GM18499 (cell line): ENCODE measurements around the gene NKAIN4.
A peak's percentile ranks its signal among the peaks of the same experiment; 100 is the strongest.
"Not testable (repeated sequence)": the region's sequence is repeated elsewhere in the genome, so short reads cannot be mapped to it uniquely, and the experiment has no call there.

Experiments used
- ATAC-seq: cut with Tn5 transposase; IDR thresholded peaks from one replicate; pipeline ENCODE4 v1.9.1; 2021; ENCODE audit warnings: moderate number of reproducible peaks; ENCODE audit not compliant: insufficient read depth, unreplicated experiment

NKAIN4 gene

DNA sequence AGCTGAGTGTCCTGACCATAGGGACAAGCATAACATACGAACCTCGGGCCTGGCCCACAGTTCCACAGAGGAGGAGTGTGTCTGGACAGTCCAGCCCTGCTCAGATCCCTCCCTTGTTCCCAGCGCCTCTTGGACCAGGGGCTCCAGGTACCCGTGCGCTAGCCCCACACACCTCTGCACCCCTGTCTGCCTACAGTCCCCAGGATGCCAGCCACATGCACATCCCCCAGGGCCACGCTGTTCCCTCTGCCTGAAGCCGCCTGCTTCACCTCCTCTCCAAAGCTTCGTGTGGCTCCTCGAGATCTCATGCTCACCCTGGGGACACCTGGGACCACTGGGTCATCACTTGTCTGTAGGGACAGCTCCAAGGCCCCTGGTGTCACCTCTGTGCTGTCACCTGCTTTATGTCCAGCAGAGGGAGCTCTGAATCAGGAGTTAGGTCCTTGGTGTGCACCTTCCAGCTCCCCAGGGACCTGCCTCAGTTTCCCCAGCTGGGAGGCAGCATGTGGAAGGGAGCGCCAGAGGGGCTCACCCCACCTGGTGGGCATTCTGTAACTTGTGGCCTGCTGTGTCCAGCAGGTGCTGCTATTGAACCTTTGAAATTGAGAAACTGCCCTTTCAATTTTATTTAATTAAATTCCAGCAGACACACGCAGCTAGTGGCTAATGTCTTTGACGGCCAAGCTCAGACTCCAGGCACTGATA, 31.0 kb downstream of the NKAIN4 start:
- no peak for ATAC-seq

DNA sequence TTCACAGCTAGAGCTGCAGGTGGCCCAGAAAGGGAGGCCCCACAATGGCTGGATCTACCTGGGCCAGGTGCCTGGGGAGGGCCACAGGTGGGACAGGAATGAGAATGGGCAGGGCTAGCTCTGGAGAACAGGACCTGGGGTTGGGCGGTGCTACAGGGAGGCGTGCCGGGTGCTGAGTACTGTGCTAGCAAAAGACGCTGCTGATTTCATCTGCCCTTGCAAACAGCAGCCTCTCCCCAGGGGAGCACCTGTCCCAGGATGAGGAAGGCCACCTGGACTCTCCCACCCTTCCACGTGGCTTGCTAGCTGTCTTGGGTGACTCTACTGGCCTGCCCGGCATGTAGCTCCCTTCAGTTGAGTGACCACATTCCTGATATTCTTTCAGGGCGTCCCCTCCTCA, 31.7 kb downstream of the NKAIN4 start:
- ATAC-seq = no peak

DNA sequence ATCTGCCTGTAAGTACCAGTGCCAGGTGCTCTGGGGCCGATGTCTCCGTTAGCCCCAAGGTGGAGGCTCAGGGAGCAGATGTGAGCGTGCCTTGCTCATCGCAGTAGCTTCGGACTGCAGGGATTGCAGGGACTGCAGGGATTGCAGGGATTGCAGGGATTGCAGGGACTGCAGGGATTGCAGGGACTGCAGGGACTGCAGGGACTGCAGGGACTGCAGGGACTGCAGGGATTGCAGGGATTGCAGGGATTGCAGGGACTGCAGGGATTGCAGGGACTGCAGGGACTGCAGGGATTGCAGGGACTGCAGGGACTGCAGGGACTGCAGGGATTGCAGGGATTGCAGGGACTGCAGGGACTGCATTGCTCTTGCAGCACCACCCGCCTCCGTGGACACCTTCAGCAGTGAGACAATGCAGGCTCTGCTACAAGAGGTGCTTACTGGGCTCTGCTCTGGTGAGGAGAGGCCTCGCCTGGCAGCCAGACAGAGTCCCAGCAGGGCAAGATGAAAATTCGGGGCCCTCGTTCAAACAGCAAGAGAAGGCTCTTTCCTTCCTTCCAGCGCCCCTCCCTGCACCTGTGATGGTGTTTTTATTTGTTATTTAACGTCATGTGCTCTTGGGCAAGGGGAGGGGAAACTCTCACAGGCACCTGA, 32.7 kb downstream of the NKAIN4 start:
- not testable (repeated sequence) for ATAC-seq

DNA sequence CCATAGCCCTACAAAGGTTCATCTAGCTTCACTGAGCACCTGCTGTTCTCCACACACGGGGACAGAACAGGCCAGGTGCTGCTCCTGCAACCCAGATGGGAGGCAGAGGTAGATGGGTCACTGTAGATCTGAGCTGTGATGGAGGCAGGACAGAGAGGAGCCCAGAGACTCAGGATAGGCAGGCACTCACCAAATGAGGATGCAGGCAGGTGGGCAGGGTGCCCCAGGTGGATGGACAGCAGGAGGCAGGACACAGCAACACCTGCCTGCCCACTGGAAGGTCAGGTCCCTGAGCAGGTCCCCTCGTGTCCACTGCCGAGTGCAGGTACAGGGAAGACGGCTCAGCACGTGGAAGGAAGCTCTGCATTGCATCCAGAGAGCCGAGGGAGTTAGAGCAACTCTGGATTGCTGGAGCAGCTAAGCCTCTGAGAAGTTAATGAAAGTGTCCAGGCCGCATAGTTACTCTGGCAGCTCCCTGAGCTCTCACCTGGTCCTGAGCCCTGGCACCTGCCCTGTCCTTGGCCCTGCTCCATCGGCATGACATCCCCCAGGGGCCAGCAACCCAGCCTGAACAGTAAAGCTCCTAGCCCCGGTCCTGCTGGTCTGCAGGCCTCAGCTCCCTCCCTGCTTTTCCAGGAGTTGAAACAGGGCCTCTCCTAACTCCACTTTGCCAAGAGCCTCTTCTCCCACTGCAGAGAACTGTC, 33.4 kb downstream of the NKAIN4 start:
- ATAC-seq = no peak

DNA sequence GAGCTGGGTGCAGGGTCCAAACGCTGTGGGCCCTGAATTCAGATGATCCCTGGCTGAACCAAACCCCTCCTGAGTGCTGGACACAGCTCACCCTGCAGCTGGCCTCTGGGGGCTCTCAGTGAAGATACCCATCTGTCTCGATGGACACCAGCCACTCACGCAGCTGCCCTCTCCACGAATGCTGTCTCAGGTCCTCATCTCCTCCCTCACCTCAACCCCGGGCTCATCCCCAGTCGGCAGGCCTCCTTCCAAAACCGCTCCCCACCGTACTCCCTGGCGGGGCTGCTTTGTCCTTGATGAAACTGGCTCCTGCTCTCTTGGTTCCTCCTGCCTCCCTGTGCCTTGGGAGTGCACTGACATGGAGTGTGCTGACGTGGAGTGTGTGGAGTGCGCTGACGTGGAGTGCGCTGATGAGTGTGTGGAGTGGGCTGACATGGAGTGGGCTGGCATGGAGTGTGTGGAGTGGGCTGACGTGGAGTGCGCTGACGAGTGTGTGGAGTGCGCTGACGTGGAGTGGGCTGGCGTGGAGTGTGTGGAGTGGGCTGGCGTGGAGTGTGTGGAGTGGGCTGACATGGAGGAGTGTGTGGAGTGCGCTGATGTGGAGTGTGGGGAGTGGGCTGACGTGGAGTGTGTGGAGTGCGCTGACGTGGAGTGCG, 34.3 kb downstream of the NKAIN4 start:
- ATAC-seq = no peak

DNA sequence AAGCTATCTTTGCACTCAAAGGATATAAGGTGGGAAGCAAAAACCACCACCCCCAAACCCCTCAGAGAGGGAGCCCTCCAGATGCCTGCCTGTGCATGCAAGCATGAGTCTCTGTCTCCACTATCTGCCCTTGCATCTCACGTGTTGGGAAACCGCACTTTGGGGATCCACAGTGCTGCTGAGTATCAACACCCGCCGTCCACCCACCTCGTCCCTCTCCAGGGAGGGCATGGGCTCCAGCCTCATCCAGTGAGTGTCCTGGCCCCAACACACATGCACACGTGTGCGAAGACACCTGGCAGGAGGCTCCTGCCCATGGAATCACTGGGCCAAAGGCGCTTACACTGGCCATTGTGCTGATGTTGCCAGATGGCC, 34.8 kb downstream of the NKAIN4 start:
- no peak for ATAC-seq

DNA sequence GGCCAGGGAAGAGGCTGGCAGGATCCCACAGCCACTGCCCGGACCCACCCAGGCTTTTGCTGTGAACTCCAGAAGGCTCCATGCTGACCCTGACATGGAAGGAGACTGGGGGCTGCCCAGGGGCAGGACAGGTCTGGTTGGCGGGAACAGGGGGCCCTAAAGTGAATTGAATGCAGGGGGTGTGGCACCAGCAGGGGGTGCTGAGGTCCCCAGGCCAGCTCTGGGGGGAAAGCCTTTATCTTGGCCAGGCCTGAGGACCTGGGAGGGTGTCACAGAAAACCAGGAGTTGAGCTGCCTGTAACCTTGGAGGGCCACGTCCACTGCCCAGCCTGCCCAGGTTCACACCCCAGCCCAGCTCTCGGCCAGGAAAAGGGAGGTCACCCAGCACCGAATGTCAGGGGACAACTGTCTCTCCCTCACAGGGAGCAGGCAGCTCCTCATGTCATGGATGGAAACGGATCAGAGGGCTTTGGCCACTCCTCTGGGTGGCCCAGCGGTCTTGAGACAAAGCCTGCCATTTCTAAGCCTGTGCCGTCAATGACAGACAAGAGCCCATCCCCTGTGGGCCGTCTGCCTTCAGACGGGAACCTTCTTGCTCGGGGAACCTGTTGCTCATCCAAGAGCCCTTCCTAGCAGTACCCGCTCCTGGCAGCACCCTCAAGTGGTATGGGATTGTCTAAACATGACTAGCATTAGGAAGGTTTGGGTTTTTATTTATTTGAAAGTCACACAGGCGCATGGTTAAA, 35.4 kb downstream of the NKAIN4 start:
- ATAC-seq = no peak

DNA sequence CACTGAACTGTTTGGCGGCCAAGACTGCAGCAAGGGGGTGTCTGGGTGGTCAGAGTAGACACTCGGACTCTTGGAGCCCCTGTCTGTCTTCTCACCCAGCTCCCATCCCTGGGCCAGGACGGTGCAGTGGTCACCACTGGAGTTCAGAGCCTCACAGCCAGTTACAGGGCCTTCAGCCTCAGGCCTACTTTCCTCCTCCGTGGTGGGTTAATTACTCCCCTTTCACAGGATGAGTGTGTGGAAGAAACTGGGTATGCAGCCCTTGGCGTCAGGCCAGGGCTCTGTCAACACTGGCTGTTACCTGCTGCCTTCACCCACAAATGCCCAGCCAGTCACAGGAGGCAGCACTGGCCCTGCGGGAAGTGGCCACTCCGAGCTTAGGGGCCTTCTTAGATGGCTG, 36.6 kb downstream of the NKAIN4 start:
- ATAC-seq = no peak

DNA sequence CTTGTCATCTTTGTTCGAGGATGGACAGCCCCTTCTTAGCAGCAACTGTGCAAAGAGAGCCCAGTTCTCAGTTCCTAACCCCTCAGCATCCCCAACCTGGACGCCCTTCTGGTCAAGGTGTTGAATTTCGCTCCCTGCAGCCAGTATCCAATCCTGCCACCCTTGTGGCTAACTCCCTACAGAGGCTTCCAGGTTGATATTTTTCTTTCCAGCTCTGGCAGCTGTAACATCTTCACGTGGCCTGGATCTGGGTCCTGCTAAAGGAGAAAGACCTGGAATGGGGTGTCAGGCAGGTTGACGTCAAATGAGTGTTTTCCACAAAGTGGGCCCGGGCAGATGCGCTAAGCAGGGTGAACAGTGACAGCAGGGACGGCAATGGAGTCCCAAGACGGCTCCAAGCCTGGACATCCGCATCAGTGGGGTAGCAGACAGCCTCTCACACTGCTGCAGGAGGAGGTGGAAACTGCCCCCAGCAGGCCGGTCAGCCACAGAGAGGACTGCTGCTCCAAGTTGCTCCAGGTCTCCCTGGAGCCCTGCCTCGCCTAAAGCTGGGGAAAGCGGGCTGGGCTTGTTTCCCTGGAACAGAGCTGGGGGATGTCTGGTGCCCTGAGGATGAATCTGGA, 37.3 kb downstream of the NKAIN4 start:
- no peak for ATAC-seq

DNA sequence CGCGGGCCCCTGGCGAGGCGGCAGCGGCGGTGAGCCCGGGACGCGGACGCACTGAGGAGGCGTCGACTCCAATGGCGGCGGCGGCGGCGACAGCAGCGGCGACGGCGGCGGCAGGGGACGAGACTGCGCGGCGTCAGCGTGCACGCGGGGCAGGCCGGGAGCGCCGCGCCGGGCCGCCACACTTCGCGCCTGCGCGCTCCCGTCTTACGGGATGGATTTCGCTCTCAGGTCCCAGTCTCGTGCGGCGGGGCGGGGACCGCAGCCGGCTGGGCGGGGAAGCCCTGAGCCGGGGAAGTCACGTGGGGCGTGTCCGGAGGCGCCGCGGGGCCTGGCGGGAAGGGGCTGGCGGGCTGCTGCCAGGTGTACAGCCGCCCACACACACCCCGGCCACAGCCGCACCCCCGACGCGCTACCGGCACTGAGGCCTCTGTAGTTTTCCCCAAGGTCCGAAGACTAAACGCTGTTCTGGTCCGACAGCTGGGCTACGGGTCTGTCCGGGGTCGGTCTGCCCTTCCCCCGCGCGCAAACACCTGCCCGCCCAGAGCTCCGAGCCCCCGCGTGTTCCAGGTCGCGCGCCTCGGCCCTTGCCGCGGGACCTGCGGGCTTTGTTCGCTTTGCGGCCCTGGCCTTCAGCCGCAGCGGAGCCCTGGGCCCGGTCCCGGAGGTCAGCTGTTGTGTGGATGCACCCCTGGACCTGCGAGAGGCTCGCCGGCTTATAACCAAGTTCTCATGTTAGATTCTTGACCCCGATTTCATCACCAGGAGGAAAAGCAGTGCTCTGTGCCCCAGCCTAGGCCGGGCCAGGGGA, 38.0 kb downstream of the NKAIN4 start, which contains the start of gene YTHDF1:
Gene YTHDF1, minus strand, starts transcription at position 91 of the 808 bp plus-strand sequence. CDS start 239 bp downstream, outside the sequence.
- peak; percentile 72 for ATAC-seq

DNA sequence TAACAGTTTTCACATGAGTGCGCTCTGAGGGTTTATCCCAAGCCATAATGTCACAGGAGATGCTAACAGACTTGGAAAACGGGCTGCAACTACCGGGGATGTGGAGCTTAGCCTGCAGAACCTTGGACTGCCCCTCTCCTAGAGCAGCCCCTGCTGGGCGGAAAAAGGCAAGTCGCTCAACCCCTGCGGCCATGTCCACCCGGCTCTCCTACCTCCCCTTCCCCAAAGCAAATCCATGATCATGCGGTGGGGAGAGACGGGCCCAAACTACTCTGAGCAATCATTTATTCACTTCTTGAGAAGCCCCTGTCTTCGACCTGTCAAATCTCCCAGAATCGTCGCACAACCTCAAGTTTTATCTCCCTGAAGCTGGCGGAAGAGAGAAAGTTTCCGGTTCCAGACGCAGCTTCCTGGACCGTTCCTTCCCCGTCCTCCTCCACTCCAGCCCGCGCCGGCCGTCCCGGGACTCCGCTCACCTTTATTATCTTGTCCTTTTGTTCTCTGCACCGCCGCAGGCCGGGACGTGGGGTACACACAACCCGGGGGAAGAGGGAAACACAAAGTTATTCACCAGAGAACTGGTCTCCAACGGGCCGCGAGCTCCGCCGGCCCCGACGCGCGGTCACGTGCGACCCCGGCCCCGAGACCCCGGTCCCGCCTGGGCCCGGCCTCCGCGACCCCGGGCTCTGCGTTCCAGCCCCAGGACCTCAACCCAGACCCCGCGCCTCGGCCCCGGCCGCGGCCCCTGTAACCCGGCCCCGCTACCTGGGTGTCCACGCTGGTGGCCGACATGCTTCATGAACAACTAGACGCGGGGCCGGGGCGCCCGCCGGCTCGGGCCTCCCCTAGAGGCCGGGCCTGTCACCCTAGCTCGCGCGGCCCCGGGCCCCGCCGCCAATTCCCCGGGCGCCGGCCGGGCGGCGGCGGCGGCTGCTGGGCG, 38.9 kb downstream of the NKAIN4 start:
- no peak for ATAC-seq

DNA sequence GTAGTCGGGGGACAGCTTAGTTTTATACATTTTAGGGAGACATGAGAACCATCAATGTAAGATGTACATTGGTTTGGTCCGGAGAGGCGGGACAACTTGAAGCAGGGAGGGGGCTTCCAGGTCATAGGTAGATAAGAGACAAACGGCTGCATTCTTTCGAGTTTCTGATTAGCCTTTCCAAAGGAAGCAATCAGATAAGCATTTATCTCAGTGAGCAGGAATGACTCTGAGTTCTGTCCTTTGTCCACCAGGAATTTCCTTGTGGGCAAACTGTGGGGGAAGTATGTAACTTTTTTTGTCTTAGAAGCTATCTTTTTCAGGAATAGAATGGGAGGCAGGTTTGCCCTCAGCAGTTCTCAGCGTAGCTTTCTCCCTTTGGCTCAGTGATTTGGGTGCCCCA, 39.7 kb downstream of the NKAIN4 start:
- ATAC-seq = no peak

DNA sequence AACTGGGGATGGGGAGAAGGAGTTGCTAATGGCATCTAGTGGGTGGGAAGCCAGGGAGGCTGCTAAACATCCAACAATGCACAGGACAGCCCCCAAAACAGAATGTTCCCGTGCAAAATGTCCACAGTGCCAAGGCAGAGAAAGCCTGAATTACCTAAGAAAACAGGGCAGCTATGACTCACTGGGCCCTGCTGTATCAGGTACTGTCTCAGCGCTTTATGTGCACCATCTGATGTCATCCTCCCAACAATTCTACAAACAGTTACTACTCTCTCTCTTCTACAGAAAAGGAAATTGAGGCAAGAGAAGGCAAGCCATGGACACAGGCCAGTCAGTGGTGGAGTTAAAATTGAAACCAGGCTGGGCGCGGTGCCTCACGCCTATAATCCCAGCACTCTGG, 41.5 kb downstream of the NKAIN4 start:
- no peak for ATAC-seq

DNA sequence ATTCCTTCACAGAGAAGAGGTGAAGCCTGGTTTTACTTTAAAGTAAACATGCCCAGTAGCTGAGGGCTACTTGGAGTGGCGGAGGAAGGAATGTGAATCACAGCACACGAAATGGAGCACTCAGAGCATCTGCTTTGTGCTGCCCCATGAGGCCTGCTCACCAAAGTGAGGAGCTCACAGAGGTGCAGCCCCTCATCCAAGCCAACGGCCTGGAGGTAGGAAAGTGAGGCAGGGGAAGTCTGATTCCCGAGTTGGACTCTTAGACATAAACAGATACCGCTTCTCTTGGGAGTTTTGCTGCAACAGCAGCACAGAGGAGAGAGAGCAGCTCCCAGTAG, 41.9 kb downstream of the NKAIN4 start:
- no peak for ATAC-seq

DNA sequence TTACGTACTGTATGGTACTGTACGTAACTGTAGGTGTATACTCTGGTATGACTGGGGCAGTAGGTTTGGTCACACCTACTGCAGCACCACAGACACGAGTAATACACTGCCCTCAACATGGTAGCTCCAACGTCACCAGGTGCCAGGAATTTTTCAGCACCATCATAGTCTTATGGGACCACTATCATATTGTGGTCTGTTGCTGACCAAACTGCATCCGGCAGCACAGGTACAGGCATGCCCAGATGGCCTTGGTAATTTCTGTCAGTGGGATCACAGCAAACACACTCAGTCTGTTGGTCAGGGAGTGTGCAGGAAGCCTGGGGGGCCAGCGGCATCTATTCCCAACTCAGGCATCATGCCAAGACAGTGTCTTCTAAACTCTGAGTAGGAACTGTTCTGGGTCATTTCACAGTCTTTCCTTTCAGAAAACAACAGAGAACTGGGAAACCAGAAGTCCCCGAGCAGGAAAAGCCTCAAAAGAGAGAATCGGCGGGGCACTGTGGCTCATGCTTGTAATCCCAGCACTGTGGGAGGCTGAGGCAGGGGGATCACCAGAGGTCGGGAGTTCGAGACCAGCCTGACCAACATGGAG, 44.2 kb downstream of the NKAIN4 start:
- no peak for ATAC-seq

DNA sequence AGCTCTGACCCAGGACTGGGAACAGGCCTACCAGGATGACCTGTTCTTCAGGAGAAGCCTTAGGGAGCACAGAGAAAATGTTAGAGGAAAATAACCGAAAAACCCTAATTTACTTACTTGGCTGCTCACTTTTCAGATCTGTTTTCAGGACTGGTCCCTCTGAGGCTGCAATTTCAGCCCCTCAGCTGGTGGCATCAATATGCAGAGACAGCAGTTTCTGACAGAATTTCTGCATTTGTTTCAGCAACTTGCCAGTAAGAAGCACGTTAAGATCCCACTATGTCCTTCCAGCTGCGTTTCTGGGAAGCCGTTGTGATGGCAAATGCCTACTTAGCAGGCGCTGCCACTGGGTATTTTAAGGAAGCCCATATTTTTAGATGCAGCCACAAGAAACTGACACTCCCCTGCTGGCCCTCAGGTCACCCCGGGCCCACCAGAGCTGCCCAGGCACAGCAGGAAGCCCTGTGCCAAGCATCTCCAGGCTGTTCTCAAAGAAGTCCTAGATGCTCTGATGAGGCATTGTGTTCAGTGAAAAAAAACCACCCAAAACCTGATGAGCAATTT, 45.8 kb downstream of the NKAIN4 start:
- ATAC-seq = no peak

DNA sequence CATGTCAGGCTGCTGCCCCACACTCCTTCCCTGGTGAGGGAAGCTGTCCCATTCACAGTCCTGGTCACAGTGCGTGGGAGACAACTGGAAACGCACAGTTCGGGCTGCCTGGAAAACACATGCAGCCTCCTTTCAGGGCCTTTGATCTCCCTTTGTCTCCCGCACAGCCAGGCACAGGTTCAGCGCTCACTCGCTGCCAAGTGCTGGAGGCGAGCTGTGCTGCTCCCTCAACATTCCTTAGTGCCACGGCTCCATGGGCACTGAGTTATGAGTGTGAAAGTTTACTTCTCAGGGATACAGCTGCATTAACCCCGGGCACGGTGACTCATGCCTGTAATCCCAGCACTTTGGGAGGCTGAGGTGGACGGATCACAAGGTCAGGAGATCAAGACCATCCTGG, 47.4 kb downstream of the NKAIN4 start:
- no peak for ATAC-seq
